GM19452 (cell line): ENCODE measurements around the gene CAVIN3.

Experiments
- ATAC-seq: cut with Tn5 transposase; IDR thresholded peaks from one replicate; pipeline ENCODE4 v1.9.1; 2021; ENCODE audit not compliant: unreplicated experiment

Gene CAVIN3

GRCh38 chr11:6271598-6271997, 48.7 kb downstream of the CAVIN3 start:
- no peak for ATAC-seq

GRCh38 chr11:6270584-6271246, 49.6 kb downstream of the CAVIN3 start:
- no peak for ATAC-seq

GRCh38 chr11:6269994-6270393, 50.3 kb downstream of the CAVIN3 start:
- ATAC-seq: no peak
